ENCODE results near the gene CPM. TPM values are rescaled to one million over a fixed set of nuclear protein-coding genes. Genes with fewer than 3 reads are reported as not detected.

CPM gene
- total RNA-seq, 1 donor from 2014 or later, result 14.6 TPM

DNA sequence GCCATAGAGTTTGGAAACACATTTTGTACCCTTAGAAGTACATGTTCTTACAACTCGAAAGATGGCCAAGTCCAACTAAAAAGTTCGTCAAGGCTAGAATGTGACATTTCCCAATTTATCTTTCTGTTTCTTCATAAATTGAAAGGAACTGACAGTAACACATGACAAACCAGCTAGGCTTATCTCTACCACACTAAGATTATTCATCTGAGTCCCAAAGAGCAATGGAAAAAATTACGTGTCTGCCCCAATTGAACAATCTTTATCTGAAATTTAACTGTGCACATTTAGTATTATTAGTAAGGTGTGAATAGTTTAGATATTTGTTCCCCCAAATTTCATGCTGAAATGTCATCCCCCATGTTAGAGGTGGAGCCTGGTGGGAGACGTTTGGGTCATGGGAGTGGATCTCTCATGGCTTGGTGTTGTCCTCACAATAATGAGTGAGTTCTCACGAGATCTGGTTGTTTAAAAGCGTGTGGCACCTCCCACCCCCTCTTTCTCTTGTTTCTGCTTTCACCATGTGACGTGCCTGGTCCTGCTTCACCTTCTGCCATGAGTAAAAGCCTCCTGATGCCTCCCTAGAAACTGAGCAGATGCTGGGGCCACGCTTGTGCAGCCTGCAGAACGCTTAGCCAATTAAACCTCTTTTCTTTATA, 13.3 kb downstream of the CPM start:
- no peak for DNase-seq (ENCODE audit: low read depth)

DNA sequence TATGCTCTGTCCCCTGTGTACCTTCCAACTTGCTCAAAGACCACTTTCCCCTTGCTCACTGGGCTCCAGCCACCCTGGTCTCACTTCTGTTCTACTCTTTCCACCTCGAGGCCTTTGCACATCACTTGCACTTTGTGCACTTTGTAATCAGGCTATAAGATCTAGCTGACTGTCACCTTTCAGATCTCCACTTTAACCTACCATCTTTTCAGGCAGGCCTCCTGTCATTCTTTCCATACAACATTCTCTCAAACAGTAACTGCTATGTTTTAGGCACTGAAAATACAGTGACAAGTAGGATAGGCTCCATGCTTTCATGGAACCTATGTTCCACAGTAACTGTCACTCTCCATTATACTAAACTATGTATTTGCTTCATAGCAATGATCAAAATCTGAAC, 14.0 kb downstream of the CPM start:
- DNase-seq (ENCODE audit: low read depth), result no peak
- TF ChIP-seq, protein P1, sequence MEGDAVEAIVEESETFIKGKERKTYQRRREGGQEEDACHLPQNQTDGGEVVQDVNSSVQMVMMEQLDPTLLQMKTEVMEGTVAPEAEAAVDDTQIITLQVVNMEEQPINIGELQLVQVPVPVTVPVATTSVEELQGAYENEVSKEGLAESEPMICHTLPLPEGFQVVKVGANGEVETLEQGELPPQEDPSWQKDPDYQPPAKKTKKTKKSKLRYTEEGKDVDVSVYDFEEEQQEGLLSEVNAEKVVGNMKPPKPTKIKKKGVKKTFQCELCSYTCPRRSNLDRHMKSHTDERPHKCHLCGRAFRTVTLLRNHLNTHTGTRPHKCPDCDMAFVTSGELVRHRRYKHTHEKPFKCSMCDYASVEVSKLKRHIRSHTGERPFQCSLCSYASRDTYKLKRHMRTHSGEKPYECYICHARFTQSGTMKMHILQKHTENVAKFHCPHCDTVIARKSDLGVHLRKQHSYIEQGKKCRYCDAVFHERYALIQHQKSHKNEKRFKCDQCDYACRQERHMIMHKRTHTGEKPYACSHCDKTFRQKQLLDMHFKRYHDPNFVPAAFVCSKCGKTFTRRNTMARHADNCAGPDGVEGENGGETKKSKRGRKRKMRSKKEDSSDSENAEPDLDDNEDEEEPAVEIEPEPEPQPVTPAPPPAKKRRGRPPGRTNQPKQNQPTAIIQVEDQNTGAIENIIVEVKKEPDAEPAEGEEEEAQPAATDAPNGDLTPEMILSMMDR (IDR thresholded peaks at IDR 0.05; ENCODE audit: insufficient read depth, low read length, poor library complexity, severe bottlenecking), result no peak
- H3K27me3 ChIP-seq (ENCODE audit: control insufficient read depth, insufficient read depth, low read length), result no peaks in the 10 kb centered on the region
- H3K36me3 ChIP-seq (ENCODE audit: control insufficient read depth, insufficient read depth, low read length), result no peaks in the 10 kb centered on the region
- no peak overlapping the region for H3K4me3 ChIP-seq (ENCODE audit: low read depth, low read length)

More for the DNA sequence above, 13.3 kb downstream of the CPM start:
- no peaks in the 10 kb centered on the region for H3K36me3 ChIP-seq (ENCODE audit: control insufficient read depth, insufficient read depth, low read length)
- TF ChIP-seq, protein P1 (IDR thresholded peaks at IDR 0.05; ENCODE audit: insufficient read depth, low read length, poor library complexity, severe bottlenecking), result no peak
- H3K4me3 ChIP-seq (ENCODE audit: low read depth, low read length), result no peak overlapping the region
- H3K27me3 ChIP-seq (ENCODE audit: control insufficient read depth, insufficient read depth, low read length), result no peaks in the 10 kb centered on the region

GRCh38 chr12:68915055-68915454, 17.9 kb downstream of the CPM start:
- DNase-seq (ENCODE audit: low read depth), result peak; percentile 35
- Histone ChIP-seq H3K36me3 (ENCODE audit: control insufficient read depth, insufficient read depth, low read length) (no peaks in the 10 kb centered on the region), H3K4me3 (ENCODE audit: low read depth, low read length) (no peak overlapping the region), H3K27me3 (ENCODE audit: control insufficient read depth, insufficient read depth, low read length) (no peaks in the 10 kb centered on the region)
- TF ChIP-seq, protein P1 (IDR thresholded peaks at IDR 0.05; ENCODE audit: insufficient read depth, low read length, poor library complexity, severe bottlenecking), result no peak

GRCh38 chr12:68913682-68914081, 19.3 kb downstream of the CPM start:
- Histone ChIP-seq H3K4me3 (ENCODE audit: low read depth, low read length) (no peak overlapping the region), H3K36me3 (ENCODE audit: control insufficient read depth, insufficient read depth, low read length) (no peaks in the 10 kb centered on the region), H3K27me3 (ENCODE audit: control insufficient read depth, insufficient read depth, low read length) (no peaks in the 10 kb centered on the region)
- TF ChIP-seq, protein P1 (IDR thresholded peaks at IDR 0.05; ENCODE audit: insufficient read depth, low read length, poor library complexity, severe bottlenecking), result no peak
- no peak for DNase-seq (ENCODE audit: low read depth)

GRCh38 chr12:68912916-68913315, 20.1 kb downstream of the CPM start:
- TF ChIP-seq, protein P1 (IDR thresholded peaks at IDR 0.05; ENCODE audit: insufficient read depth, low read length, poor library complexity, severe bottlenecking), result no peak
- Histone ChIP-seq H3K27me3 (ENCODE audit: control insufficient read depth, insufficient read depth, low read length) (no peaks in the 10 kb centered on the region), H3K36me3 (ENCODE audit: control insufficient read depth, insufficient read depth, low read length) (no peaks in the 10 kb centered on the region), H3K4me3 (ENCODE audit: low read depth, low read length) (no peak overlapping the region)
- DNase-seq (ENCODE audit: low read depth), result no peak

GRCh38 chr12:68911197-68911718, 21.7 kb downstream of the CPM start:
- Histone ChIP-seq H3K4me3 (ENCODE audit: low read depth, low read length) (no peak overlapping the region), H3K27me3 (ENCODE audit: control insufficient read depth, insufficient read depth, low read length) (no peaks in the 10 kb centered on the region), H3K36me3 (ENCODE audit: control insufficient read depth, insufficient read depth, low read length) (no peaks in the 10 kb centered on the region)
- DNase-seq (ENCODE audit: low read depth), result no peak
- TF ChIP-seq, protein P1 (IDR thresholded peaks at IDR 0.05; ENCODE audit: insufficient read depth, low read length, poor library complexity, severe bottlenecking), result no peak

Data from kidney epithelial cell (primary cell).